PC-3 (cell line): Measurements from ENCODE around the gene EHMT1.

ENCODE experiments used
- CTCF ChIP-seq: fragments of 300-600 bp; sonication (generic); conservative IDR thresholded peaks from 2 replicates; pipeline ENCODE4 v1.5.1; 2017; ENCODE audit warnings: antibody characterized with exemption, low read depth, mild to moderate bottlenecking, low read length
- EZH2 ChIP-seq: fragments of 300-600 bp; sonication (generic); IDR thresholded peaks from one replicate; pipeline ENCODE4 v1.6.1; 2017; ENCODE audit warnings: antibody characterized with exemption, mild to moderate bottlenecking, low read length; ENCODE audit not compliant: unreplicated experiment
- EZH2phosphoT487 ChIP-seq: fragments of 300-600 bp; sonication (generic); IDR thresholded peaks from 2 replicates; pipeline ENCODE4 v1.6.1; 2018; ENCODE audit warnings: mild to moderate bottlenecking, antibody characterized with exemption, low read length, borderline replicate concordance

- TF ChIP-seq CTCF (no peak), EZH2 (no peak), EZH2phosphoT487 (no peak)
These were observed 130.7 kb downstream of the EHMT1 start for GRCh38 chr9:137749511-137749910.
